Keratinocyte (primary cell): ENCODE results near the gene UBAC2. TPM values are rescaled to one million over a fixed set of nuclear protein-coding genes. Genes with fewer than 3 reads are reported as not detected.

ENCODE experiments used
- DNase-seq: peaks from one replicate; pipeline ENCODE4 v3.0.0-alpha.2; 2011; ENCODE audit warnings: low read depth, missing footprints, low spot score
- FAIRE-seq: peaks from 2 replicates; lab custom pipeline; 2011; peaks lifted over from hg19 to GRCh38; lab: Jason Lieb, UNC
- H2AFZ ChIP-seq: 2 replicates; pipeline ENCODE4 v1.6.0; 2012; ENCODE audit warnings: low read length, control low read depth, inconsistent platforms; ENCODE audit not compliant: control insufficient read depth
- H3K27ac ChIP-seq: 2 replicates; pipeline ENCODE4 v1.5.1; 2011; ENCODE audit warnings: low read length; ENCODE audit not compliant: control insufficient read depth, insufficient read depth
- H3K27me3 ChIP-seq: 3 replicates; pipeline ENCODE4 v1.6.0; 2011; ENCODE audit warnings: low read length; ENCODE audit not compliant: control insufficient read depth, insufficient read depth; ENCODE audit errors: extremely low read depth
- H3K36me3 ChIP-seq, 2 experiments: 2 replicates in 1 of 2; 3 replicates in 1 of 2; pipeline ENCODE4 v1.5.1; 2011; ENCODE audit warnings: low read length in 2 of 2, mild to moderate bottlenecking in 1 of 2; ENCODE audit not compliant: control insufficient read depth in 2 of 2, insufficient read depth in 2 of 2; ENCODE audit errors: extremely low read depth in 1 of 2
- H3K4me1 ChIP-seq: 3 replicates; pipeline ENCODE4 v1.5.1; 2011; ENCODE audit warnings: low read length; ENCODE audit not compliant: control insufficient read depth, insufficient read depth; ENCODE audit errors: extremely low read depth
- H3K4me2 ChIP-seq: 3 replicates; pipeline ENCODE4 v1.6.0; 2011; ENCODE audit warnings: low read depth, low read length; ENCODE audit not compliant: control insufficient read depth, insufficient read depth; ENCODE audit errors: extremely low read depth
- H3K4me3 ChIP-seq, 3 experiments: fragments of 200-600 bp in 1 of 3; sonication (generic) in 1 of 3; 2 replicates in 2 of 3; 3 replicates in 1 of 3; pipeline ENCODE4 v1.5.1; 2011 to 2016; ENCODE audit warnings: low read length in 3 of 3, mild to moderate bottlenecking in 3 of 3, control low read depth in 2 of 3, inconsistent platforms in 1 of 3, low read depth in 1 of 3, mixed read lengths in 1 of 3, mixed run types in 1 of 3, moderate library complexity in 1 of 3; ENCODE audit not compliant: control insufficient read depth in 2 of 3, insufficient read depth in 2 of 3; ENCODE audit errors: extremely low read depth in 1 of 3
- H3K79me2 ChIP-seq: 2 replicates; pipeline ENCODE4 v1.6.0; 2012; ENCODE audit warnings: low read length; ENCODE audit not compliant: control insufficient read depth, insufficient read depth
- H3K9ac ChIP-seq: 3 replicates; pipeline ENCODE4 v1.6.0; 2011; ENCODE audit warnings: low read length; ENCODE audit not compliant: control insufficient read depth, insufficient read depth; ENCODE audit errors: extremely low read depth
- H3K9me1 ChIP-seq: 3 replicates; pipeline ENCODE4 v1.6.0; 2011; ENCODE audit warnings: low read length; ENCODE audit not compliant: control insufficient read depth, insufficient read depth; ENCODE audit errors: extremely low read depth
- H3K9me3 ChIP-seq: 2 replicates; pipeline ENCODE4 v1.5.1; 2012; ENCODE audit warnings: low read depth, low read length; ENCODE audit not compliant: control insufficient read depth
- H4K20me1 ChIP-seq: 3 replicates; pipeline ENCODE4 v1.6.0; 2011; ENCODE audit warnings: low read length; ENCODE audit not compliant: control insufficient read depth, insufficient read depth; ENCODE audit errors: extremely low read depth
- EZH2 ChIP-seq: IDR thresholded peaks from one replicate; pipeline ENCODE4 v1.6.1; 2012; ENCODE audit warnings: inconsistent platforms, mild to moderate bottlenecking, low read length, moderate library complexity
- dilution Hi-C: fragments of 300-500 bp; cut with MboI; formaldehyde crosslinking; loops from one replicate; pipeline ENCODE4 v1.7.0; 2020; ENCODE audit warnings: low sequenced_read_pairs; ENCODE audit not compliant: extremely low pct_ligation_motif_present
- polyA plus RNA-seq, 5 experiments: library from polyadenylated mRNA; depleted of rRNA in 3 of 5; stranded (reverse) in 3 of 5; stranded (forward) in 1 of 5; unstranded in 1 of 5; fragments of >200 nt; gene quantifications; 1 replicate in 1 of 5; 2 replicates in 3 of 5; 3 replicates in 1 of 5; pipeline versions ENCODE4 v1.2.1 to v1.2.3, GENCODE V29; 2011 to 2012; ENCODE audit warnings: missing spikeins in 2 of 5, low read depth in 1 of 5, low replicate concordance in 1 of 5
- TF ChIP-seq, protein P1 (sequence below), 3 experiments: IDR thresholded peaks in 1 of 3; conservative IDR thresholded peaks in 1 of 3; optimal IDR thresholded peaks in 1 of 3; 2 replicates in 2 of 3; 3 replicates in 1 of 3; pipeline versions ENCODE3 to v1.5.1; 2011; ENCODE audit warnings: low read length in 3 of 3, mild to moderate bottlenecking in 3 of 3, moderate library complexity in 2 of 3, control low read depth in 1 of 3, inconsistent platforms in 1 of 3; ENCODE audit not compliant: insufficient read depth in 2 of 3; ENCODE audit errors: extremely low read depth in 1 of 3

UBAC2 gene
- polyA plus RNA-seq, 1 donor (not counting 4 experiments of a cell fraction or from before 2014, with no cell fraction given): 104 TPM

DNA sequence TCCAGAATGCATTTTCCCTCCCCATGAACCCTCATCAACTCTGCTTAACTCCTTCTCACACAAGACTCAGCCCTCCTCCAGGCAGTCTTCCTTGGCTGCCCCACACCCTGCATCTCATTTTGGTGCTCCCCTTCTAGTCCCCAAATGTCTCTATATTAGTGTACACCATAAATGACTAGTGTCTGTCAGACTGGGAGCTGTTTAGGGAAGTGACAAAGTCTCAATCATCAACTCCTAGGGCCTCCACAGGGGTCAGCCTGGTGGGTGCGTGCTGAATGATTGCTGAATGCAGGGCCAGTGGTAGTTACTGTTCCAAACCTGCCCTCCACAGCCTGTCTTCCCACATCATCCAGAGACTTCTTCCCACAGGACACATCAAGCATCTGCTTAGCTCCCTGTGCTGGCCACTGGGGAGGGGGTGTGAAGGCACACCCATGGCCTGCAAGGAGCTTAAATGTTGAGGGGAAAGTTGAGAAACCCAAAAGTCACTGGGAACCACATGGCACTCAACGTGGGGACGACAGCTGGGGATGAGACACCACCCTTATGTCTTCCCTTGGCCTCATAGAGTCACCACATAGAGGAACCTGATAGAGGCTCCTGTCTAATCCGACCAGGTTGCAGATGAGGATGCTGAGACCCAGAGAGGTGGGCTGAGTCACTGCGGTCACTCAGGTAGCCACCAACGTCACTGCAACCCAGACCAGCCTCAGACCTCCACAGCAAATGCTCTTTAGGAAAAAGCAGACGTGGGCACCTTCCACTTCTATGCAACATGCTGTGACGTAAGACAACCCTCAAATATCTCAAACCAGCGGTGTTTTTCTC is 221.3 kb downstream of the UBAC2 start:
- Histone ChIP-seq H3K27me3 (peaks cover 18% of the 10 kb centered on the region), H3K9me1 (no peaks in the 10 kb centered on the region), H3K36me3 (no peaks in the 10 kb centered on the region), H3K79me2 (no peaks in the 10 kb centered on the region), H4K20me1 (no peaks in the 10 kb centered on the region), H3K9me3 (no peaks in the 10 kb centered on the region), H3K9ac (no peak overlapping the region), H3K27ac (no peak overlapping the region), H3K4me1 (no peaks in the 10 kb centered on the region), H3K4me3 (no peak overlapping the region), H2AFZ (no peak overlapping the region), H3K4me2 (no peak overlapping the region)
- no peak for FAIRE-seq
- no peak for DNase-seq
- dilution Hi-C loops: no loop called here
- TF ChIP-seq, protein P1, sequence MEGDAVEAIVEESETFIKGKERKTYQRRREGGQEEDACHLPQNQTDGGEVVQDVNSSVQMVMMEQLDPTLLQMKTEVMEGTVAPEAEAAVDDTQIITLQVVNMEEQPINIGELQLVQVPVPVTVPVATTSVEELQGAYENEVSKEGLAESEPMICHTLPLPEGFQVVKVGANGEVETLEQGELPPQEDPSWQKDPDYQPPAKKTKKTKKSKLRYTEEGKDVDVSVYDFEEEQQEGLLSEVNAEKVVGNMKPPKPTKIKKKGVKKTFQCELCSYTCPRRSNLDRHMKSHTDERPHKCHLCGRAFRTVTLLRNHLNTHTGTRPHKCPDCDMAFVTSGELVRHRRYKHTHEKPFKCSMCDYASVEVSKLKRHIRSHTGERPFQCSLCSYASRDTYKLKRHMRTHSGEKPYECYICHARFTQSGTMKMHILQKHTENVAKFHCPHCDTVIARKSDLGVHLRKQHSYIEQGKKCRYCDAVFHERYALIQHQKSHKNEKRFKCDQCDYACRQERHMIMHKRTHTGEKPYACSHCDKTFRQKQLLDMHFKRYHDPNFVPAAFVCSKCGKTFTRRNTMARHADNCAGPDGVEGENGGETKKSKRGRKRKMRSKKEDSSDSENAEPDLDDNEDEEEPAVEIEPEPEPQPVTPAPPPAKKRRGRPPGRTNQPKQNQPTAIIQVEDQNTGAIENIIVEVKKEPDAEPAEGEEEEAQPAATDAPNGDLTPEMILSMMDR (optimal IDR thresholded peaks at IDR 0.05 in 1 of 3, IDR thresholded peaks at IDR 0.05 in 1 of 3, conservative IDR thresholded peaks at IDR 0.05 in 1 of 3; ENCODE audit: extremely low read depth in 1 of 3, insufficient read depth in 2 of 3, low read length in 3 of 3): no peak
- TF ChIP-seq EZH2: no peak

DNA sequence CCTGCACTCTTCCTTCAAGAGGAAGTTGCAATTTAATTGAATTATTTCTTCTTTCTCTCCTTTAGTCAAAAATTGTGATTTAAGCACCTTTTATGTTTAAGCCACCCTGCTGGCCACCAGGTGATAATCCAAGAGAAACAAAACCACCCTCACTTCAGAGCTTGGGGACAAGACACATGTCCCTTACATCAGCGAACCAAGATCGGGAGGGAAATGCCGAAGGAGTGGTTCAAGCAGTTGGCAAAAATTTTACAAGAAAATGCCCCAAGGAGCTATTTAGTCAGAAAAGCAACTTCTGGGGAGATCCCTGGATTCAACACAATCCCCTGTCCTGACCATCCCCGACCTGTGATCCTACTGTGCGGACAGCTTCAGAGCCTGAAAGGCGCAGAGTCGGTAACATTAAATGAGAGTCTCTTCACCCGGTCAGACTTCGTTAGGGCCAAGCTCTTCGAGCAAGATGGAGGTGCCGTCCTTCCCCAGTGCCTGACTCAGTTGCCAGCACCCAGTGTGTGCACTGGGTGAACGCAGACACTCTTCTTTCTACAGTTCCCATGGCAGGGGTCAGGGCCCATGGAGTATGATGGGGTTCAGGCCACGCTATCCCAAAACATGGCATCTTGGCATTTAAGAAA is 222.0 kb downstream of the UBAC2 start:
- Histone ChIP-seq H2AFZ (no peak overlapping the region), H3K9me3 (no peaks in the 10 kb centered on the region), H3K36me3 (no peaks in the 10 kb centered on the region), H3K9me1 (no peaks in the 10 kb centered on the region), H3K4me1 (no peaks in the 10 kb centered on the region), H3K79me2 (no peaks in the 10 kb centered on the region), H4K20me1 (no peaks in the 10 kb centered on the region), H3K9ac (no peak overlapping the region), H3K27me3 (peaks cover 15% of the 10 kb centered on the region), H3K4me3 (no peak overlapping the region), H3K4me2 (no peak overlapping the region), H3K27ac (no peak overlapping the region)
- dilution Hi-C loops: no loop called here
- DNase-seq (no peak), FAIRE-seq (no peak)
- TF ChIP-seq, protein P1 (optimal IDR thresholded peaks at IDR 0.05 in 1 of 3, IDR thresholded peaks at IDR 0.05 in 1 of 3, conservative IDR thresholded peaks at IDR 0.05 in 1 of 3; ENCODE audit: extremely low read depth in 1 of 3, insufficient read depth in 2 of 3, low read length in 3 of 3): no peak
- no peak for TF ChIP-seq EZH2
